ENCODE measurements around the gene OR8B4.
A peak's percentile ranks its signal among the peaks of the same experiment; 100 is the strongest.
"Not testable (repeated sequence)": the region's sequence is repeated elsewhere in the genome, so short reads cannot be mapped to it uniquely, and the experiment has no call there.

Gene OR8B4, protein sequence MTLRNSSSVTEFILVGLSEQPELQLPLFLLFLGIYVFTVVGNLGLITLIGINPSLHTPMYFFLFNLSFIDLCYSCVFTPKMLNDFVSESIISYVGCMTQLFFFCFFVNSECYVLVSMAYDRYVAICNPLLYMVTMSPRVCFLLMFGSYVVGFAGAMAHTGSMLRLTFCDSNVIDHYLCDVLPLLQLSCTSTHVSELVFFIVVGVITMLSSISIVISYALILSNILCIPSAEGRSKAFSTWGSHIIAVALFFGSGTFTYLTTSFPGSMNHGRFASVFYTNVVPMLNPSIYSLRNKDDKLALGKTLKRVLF

DNA sequence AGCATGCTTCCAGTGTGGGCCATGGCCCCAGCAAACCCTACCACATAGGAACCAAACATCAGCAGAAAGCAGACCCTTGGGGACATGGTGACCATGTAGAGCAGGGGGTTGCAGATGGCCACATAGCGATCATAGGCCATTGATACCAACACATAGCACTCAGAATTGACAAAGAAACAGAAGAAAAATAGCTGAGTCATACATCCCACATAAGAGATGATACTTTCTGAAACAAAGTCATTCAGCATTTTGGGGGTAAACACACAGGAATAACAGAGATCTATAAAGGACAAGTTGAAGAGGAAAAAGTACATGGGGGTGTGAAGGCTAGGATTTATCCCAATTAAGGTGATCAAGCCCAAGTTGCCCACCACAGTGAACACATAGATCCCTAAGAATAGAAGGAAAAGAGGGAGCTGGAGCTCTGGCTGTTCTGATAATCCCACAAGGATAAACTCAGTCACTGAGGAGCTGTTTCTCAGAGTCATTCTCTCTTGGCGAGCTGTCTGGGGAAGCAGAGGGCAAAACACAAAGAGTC, at the start of gene OR8B4:
Gene OR8B4, minus strand, starts transcription at position 488 of the 538 bp plus-strand sequence. Its CDS starts 0 bp downstream, at position 488.
- FAIRE-seq: no peak

DNA sequence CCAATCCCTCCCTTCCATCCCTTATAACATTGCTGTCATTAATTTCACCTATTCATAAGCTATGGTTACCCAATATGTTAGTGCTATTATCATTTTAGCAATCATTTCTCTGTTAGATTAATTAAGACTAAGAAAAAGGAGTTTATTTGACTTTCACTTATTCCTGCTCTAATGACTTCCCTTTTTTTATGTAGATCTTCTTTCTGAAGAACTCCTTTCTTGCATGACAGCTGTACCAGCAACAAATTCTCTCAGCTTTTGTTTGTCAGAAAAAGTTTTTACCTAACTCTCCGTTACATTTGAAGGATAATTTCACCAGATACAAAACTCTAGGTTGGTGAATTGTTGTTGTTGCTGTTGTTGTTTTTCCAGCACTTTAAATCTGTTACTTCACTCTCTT, 49.4 kb upstream of the OR8B4 start:
- FAIRE-seq: no peak

DNA sequence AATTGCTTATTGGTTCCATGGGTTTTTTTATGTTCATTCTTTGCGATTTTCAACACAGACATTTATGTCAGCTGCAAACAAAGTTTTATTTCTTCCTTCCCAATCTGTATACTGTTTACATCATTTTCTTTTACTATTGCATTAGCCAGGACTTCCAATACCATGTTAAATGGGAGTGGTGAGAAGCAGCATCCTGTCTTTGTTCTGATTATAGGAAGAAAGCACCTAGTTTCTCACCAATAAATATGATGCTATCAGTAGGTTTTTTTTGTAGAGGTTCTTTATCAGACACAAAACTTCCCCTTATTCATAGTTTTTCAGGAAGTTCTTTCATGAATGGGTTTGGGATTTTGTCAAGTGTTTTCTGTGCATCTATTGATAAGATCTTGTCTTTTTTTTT, 48.8 kb upstream of the OR8B4 start:
- FAIRE-seq: no peak

DNA sequence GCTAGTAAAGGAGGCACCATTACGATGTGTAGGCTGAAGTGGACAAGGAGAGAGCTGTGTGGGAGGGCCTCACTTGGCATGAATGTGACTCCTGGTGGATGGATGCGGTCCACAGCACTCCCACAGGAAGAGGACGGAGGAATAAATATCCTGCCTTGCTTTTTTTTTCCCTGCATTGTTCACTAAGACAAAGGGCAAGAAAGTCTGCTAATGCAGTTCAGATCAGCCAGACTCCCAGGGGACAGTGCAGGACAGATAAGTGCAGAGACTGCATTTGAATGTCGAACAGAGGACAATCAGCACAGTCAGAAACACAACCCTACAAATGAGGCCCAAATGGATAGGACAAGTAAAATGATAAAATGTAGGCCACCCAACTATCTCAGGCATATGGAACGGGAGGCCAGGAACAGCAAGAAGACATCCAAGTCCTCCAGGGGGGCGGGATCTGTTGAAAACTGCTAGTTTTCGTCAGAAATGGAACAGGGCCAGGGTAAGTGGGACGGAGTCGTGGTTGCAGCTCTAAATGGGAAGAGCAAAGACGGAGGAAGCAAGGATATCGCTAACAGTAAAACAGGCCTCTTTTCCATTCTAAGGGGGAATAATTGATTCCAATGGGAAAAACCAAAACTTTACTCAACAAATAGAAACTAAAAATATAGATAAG, 46.0 kb upstream of the OR8B4 start:
- FAIRE-seq: no peak

DNA sequence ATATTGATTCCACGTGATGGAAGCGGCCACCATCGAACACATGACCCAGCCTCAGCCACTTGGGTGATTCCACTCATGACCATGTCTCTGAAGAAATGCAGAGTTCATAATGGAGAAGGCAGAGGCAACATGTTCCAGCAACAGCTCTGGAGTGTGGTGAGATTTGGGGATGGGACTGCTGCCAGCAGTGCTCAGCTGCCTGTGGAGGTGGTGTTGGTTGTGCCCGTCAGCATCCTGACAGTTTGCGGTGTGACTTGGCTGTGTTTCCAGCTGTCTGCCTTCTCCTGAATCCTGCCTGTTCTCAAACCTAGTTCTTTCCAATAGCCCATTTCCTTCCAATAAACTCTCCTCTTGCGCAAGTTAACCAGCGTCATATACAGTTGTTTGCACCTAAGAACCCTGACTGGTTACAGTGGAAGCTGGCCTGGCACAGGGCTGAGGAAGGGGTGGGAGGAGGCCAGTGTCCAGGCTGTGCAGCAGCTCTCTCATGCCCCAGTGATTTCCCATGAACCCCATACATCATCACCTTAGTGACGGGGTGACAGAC, 42.8 kb upstream of the OR8B4 start:
- no peak for FAIRE-seq

DNA sequence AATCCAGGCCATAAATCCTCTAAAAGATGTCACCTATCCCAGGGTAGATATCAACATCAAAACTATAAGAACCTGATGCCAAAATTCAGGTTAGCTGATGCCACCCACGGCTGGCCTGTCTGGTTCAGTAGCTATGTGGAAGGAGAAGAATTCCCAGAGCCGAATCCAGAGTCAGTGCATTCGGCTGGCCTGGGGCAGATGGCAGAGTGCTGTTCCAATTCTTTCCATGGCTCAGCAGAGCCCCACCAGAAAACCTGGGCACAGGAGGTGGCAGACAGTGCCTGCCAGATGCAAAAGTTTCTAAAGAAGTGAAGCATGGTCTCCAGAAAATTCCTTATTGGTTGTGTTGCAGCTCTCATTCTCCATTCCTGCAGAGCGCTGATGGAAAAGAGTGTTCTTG, 40.7 kb upstream of the OR8B4 start:
- FAIRE-seq: no peak

DNA sequence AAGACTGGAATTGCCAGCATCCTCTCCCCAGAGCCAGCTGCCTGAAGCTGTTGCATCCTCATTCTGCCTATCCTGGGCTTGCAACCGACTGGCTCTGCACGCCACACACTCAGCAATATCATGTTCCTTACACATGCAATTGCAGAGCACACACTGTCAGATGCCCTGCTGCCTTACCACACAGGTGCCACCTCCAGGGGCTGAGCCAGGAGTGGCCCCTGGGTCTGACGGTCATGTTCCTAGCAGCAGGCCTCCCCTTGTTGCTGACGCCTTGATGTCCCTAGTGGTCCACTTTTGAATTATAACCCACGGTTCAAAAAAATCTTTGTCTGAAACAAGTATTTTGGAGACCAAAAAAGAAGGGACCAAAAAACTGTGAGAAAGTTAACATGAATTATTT, 39.3 kb upstream of the OR8B4 start:
- FAIRE-seq: no peak

DNA sequence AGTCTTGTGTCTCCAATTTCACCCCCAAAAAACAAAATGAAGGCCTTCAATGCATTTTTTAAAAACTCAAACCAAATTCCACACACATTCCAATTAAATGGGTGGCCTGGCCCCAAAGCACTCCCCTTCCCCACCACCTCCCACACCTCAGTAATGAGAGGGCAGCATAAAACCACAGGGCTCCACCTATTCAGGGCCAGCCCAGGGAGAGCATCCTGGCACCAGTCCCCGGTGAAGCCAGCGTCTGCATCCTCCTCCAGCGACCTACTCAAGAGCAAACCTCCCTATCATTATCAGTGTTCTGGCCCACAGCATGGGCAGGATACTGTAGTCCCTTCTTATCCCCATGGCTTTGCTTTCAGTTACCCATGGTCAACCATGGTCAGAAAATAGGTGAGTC, 38.7 kb upstream of the OR8B4 start:
- FAIRE-seq: no peak

DNA sequence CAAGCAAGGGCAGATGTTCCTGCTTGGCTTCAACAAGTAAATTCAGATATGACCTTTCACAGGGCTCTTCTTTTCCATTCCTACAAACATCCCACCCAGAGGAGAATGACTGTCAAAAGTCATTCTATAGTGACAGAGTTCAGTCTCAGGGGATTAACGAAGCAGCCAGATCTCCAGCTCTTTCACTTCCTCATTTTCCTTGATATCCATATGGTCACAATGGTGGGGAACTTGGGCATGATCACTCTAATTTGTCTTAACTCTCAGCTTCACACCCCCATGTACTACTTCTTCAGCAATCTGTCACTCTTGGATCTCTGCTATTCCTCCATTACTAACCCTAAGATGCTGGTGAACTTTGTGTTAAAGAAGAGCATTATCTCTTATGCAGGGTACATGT, 35.8 kb upstream of the OR8B4 start:
- FAIRE-seq: no peak

DNA sequence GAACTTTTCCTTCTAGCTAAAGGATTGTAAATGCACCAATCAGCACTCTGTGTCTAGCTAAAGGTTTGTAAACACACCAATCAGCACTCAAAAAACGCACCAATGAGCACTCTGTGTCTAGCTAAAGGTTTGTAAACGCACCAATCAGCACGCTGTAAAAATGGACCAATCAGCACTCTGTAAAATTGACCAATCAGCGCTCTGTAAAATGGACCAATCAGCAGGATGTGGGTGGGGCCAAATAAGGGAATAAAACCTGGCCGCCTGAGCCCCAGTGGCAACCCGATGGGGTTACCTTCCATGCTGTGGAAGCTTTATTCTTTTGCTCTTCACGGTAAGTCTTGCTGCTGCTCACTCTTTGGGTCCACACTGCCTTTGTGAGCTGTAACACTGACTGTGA, 34.7 kb upstream of the OR8B4 start:
- FAIRE-seq: not testable (repeated sequence)

DNA sequence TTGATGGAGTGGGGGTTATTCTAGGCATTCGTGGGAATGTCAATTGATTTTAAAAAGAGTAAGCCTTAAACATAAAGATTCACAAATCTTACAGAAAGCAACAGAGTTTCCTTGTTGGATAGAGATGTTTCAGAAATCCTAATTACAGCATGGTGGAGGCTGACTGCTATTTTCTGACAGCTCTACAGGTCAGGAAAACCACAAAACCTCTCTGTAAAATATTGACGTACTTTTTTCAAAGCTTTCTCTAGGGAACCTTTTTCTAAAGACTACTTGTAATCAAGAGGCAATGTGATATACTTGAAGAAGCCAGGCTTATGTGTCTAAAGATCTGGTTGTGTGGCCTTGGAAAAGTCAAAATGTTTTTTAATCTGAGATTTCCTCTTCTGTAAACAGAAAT, 29.9 kb upstream of the OR8B4 start:
- FAIRE-seq: no peak

DNA sequence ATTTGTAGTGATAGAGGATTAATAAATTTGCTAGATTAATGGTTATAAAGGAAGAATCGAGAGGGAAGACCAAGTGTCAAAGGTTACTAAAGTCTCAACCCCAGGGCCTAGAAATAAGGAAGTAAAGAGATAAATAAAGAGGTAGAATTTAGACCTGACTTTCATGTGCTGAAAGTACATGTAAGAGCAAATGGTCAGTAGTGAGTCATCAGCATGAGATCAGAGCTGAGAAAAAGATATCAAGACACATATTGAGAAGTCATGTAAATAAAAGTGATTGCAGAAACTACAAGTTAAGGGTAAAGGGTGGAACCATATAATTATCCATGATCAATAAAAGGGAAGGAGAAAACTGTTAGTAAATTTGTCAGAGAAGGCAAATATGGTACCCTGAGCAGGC, 22.2 kb upstream of the OR8B4 start:
- FAIRE-seq: no peak

DNA sequence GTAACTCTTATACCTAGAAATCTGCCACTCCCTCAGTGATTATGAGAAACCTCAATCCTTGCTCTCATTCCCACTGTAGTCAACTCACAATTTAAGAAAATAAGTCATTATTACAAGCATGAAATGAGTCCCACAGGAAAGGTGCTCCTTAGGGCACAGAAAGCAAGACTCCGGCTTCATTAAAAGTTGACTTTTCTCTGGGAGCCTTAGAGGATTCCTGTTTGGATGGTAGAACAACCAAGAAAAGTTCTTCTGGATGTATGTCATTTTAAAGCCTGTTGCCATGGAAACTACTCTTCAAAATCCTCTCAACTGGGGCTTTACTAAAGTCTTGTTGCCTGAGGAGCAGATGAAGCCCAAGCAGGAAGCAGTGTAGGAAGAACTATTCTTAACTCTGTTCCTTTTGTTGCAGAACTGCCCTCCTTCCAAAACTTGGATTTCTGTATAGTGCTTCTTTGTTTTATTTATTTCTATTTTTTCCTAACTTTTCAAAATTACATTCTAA, 21.0 kb upstream of the OR8B4 start, which contains the start of gene OR8B8:
Gene OR8B8, minus strand, starts transcription at position 51 of the 505 bp plus-strand sequence. CDS start 4,611 bp downstream, outside the sequence.
- FAIRE-seq: no peak

DNA sequence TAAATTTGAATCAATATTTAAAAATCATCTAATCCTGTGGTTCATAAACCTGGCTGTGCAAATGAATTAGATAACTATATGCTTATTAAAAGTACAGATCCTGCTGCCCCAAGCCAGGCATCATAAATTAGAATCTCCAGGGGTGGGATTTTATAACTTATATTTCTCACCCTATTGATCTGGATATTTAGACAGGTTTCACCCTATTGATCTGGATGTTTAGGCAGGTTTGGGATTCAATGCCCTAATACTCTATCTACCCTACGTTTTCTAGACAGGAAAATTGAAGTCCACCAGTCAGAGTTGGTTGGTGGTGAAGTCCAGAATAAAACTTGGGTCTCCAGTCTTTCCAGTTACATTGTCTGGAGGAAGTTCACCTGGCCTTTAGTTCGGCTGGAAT, 18.2 kb upstream of the OR8B4 start:
- no peak for FAIRE-seq

DNA sequence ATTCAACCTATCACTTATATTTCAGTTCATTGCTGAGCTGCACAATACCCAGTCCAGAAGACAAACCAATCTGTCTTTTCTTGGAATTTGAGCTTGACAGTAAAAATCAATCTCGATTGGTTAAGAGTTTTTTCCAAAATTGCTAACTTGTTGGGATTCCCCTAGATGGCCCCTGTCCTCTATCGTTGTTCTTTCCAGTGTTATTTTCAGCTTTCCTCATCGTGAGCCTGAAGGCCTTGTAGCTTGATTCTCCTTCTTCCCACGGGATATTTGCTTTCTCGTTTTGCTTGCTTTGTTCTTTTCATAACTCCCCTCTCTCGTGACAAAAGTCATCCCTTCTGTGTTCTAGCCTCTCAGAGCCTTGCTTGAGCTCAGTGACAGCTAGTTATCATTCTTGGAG, 17.8 kb upstream of the OR8B4 start:
- FAIRE-seq: no peak

DNA sequence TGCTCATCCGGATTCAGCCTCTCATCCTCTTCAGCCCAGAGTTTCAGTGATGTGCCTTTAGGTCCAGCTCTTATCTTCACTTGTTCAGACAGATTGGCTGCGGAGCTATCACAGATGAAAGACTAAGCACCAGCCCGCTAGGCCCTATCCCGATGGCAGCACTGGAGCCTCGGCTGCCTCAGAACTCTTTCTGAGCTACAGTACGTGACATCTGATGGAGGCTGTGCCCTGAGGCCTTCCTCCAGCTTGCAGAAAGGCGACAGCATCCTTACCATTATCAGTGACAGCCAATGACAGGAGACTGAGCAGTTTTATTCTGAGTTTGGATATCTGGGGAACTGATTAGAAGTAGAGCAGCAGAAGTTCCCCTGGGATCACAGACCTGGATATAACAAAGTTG, 16.8 kb upstream of the OR8B4 start:
- FAIRE-seq: no peak

DNA sequence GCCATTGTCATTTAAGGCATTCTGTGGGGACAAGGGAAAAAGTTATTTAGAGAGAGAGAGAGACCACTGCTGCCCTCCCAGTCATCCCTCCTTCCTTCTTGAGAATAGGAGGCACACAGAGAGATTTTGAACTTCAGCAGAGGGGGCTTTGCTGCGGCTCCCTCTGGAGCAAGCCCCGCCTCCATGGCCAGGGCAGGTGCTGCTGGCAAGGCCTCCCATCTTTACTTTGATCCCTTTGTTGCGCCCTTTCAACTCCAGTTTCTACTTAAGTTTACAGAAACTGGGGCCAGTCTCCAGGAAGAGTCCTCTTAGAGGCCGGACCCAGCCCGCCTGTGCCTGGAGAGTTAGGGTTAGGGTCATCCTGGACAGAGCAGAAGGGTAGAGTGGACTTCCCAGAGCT, 16.4 kb upstream of the OR8B4 start:
- no peak for FAIRE-seq

DNA sequence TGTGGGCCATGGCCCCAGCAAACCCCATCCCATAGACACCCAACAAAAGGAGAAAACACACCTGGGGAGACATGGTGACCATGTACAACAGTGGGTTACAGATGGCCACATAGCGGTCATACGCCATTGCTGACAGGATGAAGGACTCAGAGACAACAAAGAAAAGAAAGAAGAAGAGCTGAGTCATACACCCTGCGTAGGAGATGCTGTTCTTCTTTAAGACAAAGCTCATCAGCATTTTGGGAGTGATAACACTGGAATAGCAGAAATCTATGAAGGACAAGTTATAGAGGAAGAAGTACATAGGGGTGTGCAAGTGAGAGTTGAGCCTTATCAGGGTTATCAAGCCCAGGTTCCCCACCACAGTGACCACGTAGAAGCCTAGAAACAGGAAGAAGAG, 15.9 kb upstream of the OR8B4 start:
- no peak for FAIRE-seq

DNA sequence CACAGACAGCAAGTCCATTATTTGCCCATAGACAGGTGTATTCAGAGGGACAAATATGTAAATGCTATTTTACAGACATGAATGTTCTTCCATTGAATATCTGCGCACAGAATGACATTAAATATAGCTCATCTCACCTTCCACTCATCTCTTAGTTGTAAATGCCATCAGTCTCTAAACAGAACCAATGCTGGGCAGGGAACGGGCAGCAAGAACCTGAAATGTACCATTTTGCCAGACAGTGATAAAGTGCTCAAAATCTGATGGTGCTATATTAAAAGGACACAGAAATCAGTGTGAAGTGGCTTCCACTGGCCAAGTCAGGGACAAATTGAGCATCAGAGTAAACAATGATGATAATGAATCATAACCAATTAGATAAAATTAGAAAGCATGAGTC, 10.0 kb upstream of the OR8B4 start:
- FAIRE-seq: no peak

DNA sequence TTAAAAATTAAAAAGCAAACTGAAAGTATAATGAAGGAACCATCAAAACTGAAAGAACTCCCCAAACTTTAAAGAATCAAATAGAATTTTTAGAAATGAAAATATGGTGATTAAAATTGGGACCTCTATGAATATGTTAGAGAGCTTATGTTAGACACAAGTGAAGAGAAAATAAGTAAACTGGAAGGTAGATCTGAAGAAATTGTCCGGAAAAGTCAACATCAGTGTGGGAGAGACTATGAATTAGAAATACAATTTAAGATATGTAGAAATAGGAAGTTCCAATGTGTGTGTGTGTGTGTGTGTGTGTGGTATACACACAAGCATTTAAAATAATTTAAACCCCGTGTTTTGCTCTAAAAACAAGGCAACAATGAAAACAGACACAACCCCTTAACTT, 4.9 kb upstream of the OR8B4 start:
- FAIRE-seq: no peak

DNA sequence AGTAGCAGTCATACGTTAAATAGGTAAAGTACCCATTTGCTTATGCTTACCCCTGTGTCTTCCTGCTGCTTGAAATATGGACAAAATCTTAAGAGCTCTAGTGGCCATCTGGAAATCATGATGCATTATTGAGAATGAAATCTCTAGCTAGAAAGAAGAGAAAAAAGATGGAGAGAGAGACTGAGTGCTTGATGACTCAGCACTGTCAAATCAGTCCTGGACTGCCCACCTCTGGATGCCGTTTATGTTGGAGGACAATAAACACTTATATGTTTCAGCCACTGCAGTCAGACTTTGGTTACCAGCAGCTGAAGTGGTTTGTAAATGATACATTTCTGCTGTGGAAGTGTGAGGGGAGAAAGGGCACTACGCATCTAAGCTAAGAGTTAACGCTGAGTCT, 3.6 kb downstream of the OR8B4 start:
- FAIRE-seq: no peak

DNA sequence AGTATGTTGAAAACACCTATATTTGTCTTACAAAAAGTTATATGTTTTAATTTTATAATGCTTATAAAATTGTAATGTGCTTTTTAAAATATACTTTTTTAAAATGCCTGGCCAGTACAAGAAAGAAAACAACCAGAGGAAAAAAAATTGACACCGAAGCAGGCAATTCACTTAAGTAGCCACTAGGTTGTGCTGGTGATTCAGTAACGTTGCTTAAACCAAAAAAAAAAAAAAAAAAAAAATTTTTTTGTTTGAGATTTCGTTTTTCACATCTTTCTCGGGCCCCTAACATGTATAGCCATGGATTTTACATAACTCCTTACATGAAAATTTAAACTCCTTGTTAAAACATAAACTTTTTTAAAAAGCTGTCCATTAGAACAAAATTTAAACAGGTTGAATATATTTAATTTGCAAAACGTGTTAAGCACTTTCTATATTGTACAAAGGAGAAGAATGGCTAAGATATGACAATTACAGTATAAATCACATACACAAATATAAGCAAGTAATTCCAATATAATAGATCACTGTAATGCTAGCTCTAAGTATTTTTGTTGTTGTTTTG, 9.2 kb downstream of the OR8B4 start:
- peak; percentile 77 for FAIRE-seq

DNA sequence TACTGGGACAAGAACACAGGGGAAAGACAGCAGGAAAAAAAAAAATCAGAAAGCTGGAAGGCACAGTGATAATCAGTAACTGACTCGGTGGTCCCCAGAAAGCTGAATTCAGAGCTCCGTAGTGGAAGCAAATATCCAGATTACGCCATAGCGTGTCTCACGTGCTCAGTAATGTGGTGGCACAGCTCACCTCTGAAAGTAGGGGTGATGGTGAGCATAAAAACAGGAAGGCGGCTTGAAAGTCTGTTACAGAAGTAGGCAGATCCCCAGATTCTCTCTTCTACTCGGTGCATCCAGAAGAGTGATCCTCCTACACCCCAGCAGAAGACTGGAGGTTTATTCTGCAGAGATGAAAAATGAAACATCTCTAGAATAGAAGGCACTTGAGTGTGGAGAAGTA, 14.8 kb downstream of the OR8B4 start:
- FAIRE-seq: no peak

DNA sequence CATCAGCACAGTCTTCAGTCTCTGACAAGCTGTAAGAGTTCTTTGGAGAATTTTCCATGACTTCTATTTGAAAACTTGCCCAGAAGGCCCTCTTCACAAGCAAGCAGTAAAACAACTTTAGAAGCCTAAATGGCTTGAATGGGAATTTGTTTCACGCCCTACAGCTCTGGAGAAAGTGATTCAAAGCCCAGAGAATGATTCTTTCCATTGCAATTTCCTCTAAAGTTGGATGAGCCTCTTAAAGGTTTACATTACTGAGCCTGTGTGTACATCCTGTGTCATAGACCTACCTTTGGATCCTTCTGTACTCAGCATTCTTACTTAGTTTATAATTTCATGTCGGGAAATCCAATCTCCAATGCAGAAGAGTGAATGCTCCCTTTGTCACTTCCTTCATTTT, 19.1 kb downstream of the OR8B4 start:
- no peak for FAIRE-seq
